Stimulated activated CD4-positive, alpha-beta T cell treated with anti-CD3 and anti-CD28 coated beads, Interleukin-12 subunit alpha, Interleukin-12 subunit beta, amount 100 ng/mL, for 4 hours (primary cell): ENCODE results near the gene DISC1.
"Not testable (repeated sequence)": the region's sequence is repeated elsewhere in the genome, so short reads cannot be mapped to it uniquely, and the experiment has no call there.

ENCODE experiments used
- DNase-seq: peaks from one replicate; pipeline ENCODE4 v3.0.0-alpha.2; 2020

DISC1 gene

DNA sequence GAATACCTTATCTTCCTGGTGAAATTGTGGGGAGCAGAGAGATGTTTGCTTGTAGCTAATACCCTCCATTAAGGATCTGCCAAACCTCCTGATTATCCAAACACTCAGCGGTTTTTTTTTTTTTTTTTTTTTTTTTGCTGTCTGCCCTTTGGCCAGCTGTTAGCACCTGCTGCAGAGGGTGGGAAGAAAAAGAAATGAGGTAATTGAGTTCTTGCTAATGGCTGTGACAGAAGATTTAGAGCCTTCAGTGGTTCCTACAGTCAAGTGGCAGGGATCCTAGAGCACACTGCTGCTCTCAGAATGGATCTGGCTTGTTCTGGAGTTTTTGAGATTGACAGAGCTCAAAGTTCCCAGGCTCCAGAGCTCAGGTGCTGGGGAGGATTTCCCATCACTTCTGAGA, 342.5 kb downstream of the DISC1 start:
- DNase-seq, result no peak

DNA sequence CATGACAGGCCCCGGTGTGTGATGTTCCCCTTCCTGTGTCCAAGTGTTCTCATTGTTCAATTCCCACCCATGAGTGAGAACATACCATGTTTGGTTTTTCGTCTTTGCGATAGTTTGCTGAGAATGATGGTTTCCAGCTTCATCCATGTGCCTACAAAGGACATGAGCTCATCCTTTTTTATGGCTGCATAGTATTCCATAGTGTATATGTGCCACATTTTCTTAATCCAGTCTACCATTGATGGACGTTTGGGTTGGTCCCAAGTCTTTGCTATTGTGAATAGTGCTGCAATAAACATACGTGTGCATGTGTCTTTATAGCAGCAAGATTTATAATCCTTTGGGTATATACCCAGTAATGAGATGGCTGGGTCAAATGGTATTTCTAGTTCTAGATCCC, 343.2 kb downstream of the DISC1 start:
- DNase-seq, result not testable (repeated sequence)

DNA sequence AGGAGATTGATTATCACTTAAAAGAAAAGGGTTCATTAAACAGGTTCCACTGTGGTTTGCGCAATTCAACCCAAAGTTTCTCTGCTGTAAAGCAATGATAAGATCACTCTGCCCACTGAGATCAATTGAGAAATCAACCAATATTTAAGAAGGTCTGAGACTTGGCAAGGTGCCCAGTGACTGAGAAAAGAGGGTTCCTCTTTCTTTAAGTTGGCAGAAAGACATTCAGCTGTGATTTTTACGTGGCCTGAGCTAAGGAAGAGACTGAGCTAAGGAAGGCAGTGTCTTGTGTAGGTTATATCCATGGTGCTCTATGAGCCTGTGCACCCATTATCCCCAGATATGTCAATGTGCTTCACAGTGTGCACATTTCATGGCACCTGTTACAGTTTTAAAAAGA, 344.1 kb downstream of the DISC1 start:
- DNase-seq, result no peak

DNA sequence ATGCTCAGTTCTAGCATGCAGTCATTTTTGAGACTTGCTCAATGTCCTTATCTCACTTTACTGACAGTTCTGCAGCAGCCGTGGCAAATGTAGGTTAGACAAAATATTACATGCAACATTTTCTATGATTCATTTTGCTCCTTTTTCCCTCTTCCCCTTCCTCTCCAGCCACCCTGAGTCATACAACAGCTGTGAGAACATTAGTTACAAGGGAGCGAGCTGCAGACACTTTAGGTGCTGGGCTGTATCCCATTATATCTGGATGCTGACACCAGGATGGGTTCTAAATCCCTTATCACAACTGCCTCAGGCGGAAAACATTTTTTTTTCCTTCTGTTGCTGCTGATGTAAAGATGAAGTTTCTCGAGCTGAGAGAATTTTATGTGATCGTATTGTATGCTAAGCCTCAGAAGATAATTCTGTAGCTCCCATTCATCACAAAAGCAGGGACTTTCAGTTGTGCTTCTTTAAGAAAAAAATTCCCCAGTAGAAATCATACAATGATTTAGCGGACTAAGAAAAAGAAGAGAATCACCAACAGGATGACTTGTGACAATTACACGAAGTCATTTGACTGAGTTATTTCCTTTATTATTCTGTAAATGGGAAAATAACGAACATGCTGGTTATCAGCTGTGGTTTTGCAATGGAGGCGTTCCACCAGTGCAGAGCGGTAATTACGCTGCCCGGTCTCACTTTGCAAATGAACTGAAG, 345.0 kb downstream of the DISC1 start:
- no peak for DNase-seq

DNA sequence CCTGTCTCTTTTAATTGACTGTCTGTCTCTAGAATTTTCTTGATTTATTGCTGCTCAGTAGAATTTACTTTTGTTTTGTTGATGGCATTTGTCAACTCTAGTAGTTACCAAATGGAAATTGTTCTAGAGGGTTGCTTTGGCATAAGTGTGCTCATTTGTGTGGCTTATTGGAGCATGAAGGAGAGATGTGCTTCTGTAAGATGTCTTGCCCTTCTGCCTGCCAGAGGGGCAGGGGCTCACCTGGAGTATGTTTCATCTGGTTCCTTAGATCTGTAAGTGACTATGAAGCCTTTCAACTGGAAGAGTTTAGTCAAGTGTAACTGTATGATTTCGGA, 345.5 kb downstream of the DISC1 start:
- DNase-seq, result no peak

DNA sequence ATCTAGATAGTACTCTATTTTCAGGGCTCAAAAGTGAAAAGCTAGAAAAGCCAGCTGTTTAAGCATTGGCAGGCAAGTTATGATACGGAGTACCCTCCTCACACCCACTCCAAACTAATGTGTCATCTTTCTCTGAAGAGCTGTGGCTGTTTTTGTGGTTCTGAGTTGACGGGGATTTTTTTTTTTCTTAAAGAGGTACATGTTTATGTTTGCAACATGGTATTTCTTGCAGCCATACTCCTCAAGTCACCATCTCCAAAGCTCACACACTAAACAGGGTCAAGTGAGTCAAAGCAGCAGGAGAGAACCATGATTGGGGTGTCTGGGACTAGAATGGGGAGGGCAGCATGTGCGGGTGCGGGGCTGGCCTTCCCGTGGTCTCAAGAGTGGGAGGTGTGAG, 347.2 kb downstream of the DISC1 start:
- DNase-seq, result no peak

DNA sequence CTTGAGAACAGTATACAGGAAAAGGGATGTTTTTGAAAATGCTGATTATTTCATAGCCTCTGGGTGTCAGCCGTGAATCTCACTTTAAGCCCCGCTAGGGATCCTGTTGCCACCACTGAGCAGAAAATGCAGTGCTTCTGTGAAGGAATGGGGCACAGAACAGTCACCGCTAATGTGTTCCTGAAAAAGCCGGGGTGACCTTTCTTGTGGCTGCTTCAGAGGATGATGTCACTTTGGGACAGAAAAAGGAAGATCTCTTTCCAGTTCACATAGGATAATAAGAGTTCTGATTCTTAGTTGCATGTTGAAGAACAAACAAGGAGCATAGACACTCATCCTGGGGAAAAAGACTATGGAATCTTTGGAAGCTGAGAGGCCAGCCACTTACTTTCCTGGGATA, 349.6 kb downstream of the DISC1 start:
- no peak for DNase-seq

DNA sequence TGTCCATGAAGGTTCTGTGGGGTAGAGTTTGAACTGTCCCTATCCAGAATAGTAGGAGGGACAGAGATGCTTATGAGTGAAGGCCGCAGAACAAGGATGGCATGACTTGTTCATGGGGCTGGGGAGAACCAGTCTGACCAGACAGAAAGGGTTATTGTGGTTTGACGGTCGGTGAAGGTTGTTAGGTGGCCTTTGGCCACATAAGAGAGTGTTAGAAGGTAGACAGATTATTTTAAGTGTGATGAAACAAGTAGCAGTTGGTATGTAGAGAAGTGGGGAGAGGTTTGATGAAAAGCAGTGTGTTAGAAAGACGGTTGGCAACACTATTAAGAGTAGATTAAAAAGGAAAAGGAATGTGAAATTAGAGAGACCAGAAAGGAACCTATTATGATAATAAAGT, 355.1 kb downstream of the DISC1 start:
- DNase-seq, result no peak

DNA sequence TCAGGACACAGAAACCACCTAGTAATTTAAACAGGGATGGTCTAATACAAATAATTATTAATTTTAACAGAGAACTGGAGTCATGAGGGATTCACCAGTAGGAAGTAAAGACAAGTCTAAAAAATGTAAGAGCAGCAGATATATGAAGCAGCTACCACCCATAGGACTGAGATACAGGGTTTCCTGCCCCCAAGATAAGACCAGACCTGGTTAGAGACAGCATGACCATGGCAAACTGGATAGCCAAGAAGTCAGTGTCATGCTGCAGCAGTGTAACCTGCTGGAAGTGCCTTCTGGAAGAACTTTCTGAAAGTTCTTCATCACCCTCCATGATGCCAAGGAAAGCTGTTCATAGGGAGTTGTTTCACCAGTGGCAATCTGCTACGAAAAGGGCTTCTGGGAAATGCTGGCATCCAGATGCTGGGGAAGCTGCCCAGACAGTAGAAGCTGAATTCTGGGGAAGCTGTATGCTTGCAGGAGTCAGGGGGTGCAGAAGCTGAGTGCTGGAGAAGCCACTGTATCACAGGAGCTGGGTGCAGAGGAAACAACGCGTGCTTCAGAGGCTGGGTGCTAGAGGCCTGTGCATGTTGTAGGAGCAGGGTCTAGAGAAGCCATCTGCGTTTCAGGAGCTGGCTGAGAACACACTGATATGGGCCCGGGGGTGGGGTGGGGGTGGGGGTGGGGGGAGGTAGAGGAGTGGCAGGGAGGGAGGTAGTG, 356.4 kb downstream of the DISC1 start:
- no peak for DNase-seq

DNA sequence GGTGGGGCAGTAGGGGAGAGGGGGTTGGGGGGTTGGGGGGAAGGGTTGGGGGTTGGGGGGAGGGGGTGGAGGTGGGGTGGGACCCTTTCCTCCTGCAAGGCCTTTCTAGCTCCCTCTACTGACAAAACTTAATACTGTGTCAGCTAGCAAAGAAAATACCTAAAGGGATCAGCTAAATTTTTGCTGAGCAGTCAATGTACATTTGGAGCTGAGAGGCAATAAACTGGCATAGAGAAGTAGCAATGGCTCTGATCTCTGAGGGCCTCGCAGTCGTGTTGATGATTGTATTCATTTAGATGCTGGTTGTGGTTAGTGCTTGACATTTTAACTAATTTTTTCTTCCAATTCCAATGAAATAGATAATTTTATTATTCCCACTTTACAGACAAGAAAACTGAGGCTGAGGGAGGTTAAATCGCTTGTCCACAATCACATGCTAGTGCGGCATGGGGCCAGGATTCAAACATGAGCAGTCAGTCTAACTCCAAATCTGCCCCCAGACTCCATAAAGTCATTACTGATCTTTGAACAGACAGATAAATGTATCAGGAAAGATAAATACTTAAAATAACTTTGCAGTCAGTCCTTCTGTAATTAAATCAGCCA, 357.1 kb downstream of the DISC1 start:
- no peak for DNase-seq

DNA sequence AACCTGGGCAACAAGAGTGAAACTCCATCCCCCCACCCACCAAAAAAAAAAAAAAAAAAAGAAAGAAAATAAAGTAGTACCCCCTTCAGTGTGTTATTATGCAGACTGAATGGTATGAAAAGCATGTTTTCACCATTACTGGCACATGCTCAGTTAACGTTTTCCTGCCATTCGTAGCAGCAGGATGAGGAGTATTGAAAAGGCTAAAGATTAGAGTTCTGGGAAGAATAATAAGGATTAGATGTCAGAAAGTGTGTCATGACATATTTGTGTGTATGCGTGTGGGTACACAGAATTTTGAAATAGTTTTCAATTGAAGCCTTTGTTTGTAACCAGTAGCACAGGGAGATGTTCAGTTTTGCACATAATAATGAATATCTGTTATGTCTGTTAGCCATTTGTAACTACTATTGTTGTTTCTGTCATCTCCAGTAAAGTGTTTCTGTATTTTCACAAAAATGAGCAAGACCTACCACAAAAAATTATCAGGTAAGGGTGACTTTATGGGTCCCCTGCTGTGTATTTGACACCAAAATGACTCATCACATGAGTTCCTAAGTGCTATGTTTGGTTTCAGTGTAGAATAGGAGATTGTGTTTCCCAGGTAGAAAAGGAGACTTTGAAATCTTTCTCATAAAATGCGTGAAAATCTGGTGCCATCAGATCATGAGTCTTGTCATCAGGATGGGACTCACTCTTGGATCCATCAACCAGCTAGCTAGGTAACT, 358.9 kb downstream of the DISC1 start:
- no peak for DNase-seq

DNA sequence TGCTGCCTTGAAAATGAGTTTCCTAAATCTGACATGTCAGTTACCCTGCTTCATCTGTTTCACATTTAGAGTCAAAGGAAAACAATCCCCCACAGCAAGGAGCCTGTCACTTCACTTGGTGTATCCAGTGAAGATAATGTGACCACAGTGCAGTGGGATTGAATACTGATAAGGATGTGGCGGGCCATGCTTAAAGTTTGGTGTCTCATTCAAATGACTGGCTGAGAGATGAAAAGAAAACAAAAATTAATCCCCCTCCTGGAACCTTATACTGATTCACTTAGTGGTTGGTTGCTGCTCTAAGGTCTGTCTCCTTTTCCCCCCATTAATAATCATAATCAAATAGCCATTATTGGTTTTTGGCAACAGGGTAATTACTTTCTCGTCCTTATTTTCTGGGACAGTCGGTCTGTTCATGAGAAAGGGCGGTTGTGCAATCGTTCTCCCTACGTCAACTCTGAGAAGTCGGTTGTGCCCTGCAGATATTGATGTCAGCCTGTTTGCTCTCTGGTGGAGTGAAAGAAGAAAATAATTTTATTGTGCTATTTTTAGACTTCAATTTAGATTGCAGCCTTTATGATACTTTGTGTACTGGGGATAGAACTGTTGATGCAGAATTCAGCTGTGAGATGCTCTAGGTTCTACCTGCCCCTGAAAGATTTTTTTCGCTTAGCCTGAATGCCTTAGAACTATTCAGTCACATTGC, 360.2 kb downstream of the DISC1 start:
- DNase-seq, result no peak

DNA sequence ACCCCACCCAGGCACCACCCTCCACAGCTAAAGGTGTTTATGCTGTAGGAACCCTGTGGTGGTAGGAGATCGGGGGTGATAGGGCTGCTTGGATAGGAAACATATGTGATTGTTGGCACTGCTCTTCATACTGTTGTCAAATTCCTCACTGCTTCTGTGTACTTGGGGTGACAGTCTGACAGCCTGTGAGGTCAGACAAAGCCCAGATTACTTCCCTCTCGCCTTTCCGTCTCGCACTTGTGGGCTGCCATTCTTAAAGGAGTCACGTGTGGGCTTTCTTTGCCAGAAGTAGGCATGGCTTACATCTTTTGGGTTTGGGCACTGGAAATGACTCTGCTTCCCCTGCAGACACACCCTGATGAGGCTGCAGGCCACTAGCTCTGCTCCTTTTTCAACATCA, 363.8 kb downstream of the DISC1 start:
- DNase-seq, result no peak

DNA sequence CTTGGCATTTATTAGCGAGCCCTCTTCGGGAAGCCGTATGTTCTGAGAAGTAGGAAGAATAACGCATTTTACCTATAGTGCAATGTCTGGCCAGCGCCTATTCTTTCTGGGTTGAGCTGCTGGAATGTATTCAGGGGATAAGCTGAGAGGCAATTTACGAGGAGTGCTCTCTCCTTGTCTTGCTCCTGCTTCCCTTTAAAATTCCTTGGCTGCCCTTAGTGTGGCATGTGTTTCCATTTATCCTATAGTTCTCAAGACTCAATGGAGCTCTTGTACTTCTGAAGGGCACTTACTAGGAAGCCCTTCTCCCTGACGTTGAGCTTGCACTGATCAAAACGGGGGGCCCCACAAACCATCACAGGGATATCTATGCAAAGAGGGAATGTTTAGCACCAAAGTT, 364.6 kb downstream of the DISC1 start:
- DNase-seq, result no peak

DNA sequence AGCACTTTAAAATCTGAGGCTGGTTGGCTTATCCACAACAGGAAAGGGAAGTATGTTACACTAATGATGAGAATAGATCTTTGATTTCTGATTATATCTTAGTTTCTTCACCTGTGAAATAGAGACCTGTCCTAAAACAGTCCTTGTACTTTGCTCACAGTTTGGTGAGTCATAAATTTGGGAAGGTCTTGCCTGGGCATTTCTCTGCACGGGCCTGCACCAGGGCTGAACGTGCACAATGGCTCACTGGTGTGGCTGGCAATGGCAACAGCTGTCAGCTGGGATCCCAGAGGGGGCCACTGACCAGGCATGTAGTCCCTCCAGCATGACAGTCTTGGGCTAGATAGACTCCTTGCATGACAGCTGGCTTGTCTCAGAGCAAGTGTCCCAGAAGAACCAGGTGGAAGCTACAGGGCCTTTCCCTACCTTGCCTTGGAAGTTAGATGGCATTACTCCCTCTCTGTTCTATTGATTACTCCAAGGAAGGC, 367.4 kb downstream of the DISC1 start:
- no peak for DNase-seq

DNA sequence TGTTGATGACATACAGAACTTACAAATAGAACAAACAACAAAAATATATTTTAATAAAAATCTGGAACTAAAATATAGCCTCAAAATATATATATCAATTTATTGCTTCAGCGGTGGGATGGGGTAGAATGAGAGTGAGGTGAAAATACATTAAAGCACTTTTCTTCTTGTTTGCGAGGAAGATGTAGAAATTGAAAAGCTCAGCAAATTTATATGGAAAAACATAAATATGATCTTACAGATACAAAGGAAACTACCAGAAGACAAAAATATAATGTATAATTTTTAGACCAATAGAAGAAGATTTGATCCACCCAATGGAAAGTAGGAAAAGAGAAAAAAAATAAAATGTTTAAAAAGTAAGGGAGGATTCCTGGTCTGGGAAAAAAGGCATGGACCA, 372.2 kb downstream of the DISC1 start:
- no peak for DNase-seq

DNA sequence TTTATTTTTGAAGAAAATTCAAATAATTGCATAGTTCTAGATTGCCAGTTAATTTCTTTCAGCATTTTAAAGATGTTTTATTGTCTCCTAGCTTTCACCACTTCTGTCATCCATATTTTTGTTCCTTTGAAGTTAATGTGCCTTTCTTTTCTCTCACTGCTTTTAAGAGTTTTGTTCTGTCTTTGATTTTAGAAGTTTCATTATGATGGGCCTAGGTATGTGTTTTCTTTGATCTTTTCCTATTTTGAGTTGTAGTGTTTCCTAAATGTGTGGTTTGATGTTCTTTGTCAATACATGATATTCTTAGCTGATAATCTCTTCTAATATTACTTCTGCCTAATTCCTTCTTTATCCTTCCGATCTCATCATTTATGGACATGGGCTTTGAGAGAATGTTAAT, 378.7 kb downstream of the DISC1 start:
- DNase-seq, result no peak

DNA sequence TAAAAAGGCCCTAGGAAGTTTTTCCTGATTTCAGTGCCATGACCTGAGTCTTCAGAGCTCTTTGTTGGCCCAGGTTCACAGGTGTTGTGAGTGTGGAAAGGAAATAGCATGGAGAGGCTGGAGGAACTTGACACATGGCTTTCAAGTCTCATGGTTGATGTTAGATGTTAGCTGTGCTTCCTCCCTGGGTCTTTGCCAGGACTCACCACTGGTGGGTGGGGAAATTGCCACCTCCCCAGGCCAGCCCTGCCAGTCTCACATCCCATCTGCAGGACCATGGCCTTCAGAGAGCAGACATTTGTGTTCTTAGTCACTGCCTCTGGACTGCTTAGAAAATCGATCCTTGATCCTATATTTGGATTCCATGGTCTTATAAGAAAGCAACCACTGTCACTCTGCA, 383.2 kb downstream of the DISC1 start:
- no peak for DNase-seq

DNA sequence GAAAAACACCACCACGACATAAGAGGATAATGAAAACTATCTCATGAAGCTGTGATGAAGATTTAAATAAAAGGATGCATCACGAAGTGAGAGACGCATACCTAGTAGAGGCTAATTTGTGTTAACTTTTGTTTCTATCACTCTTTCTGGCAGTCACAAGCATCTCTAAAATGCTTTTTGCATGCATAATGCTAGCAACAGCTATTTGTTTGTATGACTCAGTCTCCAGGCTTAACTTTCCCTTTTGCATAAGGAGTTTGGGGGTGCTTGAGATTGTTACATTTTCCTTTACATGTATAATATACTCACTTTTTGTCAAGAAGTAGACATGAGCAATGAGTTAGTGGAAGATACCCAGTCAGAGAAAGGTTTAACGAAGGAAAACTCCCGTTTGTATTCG, 385.4 kb downstream of the DISC1 start:
- DNase-seq, result no peak

DNA sequence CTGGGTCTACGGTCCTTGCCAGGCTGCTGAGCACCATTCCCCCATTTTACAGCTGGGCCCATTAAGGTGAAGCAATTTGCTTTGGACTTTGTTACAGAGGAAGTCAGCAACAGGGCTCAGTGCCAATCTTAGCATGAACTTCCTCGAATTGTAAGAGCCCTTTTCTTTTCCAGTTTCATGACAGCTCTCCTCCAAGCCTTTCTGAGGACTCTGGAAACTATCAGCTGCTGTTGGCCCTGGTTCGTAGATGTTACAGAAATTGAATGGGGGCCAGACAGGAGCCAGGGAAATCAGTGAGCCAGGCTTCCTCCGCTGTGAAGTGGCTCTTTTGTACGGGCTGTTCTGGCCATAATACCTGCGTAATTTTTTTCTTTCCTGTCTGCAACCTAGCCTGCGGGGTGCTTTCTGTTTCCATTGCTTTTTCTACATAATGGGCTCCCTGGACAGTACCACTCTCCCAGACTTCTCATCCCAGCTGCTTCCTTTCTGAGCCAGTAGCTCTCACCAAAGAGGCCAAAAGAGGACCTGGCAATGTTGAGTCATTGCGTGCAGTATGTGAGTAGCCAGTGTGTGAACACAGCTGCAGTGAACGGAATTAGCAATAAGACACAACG, 386.3 kb downstream of the DISC1 start:
- no peak for DNase-seq

DNA sequence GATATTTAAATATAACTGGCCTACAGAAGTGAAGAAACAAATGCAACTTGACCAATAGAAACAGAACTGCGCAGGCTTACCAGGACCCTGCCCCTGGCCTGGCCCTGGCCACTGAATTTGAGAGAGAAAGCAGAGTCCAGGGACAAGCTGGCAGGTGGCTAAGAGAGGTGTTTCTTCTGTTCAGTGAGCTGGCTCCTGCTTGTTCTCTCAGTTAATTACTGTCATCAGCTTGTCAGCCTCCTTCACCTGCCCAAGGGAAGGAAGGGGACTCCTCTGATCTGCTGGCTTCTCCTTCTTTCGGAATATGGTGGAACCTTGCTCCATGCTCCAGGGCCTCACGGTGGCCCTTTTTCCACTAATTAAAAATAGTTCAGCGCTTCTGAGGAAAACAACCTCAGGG, 388.4 kb downstream of the DISC1 start:
- DNase-seq, result no peak

DNA sequence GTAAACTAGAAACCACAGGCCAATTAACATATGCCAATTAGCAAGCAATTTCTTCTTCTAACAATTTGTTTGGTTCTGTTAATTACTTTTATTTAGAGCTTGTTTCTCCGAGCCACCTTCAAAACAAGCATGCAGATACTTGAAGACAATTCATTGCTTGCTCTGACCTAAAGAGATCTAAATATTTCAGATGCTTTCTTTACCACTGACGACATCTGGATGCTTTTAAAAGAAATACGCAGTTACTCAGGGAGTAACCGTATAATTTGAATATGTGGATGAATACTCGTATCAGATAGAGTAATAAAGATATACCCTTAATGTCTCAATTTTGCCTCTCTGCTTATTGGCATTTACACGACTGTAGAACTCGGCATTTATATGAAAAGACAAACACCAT, 390.0 kb downstream of the DISC1 start:
- no peak for DNase-seq

DNA sequence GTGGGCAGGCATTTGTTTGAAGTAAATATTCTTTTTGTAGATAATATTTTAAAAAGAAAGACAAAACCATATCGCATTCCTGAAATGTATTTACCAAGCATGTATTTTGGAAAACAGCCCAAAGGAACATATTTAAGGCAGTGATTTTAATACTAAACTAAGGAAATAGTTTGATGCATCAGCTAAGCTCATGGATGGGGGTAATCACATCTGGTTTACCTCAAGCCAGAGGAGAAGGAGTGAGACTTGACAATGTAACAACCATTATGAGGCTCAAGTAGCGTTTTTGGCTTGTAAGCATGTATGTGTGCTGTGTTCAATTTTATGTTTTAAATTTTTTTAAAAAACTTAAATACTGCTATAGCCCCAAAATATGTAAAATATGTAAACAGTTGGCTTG, 390.5 kb downstream of the DISC1 start:
- DNase-seq, result no peak
